CD4-positive, alpha-beta T cell treated with Interleukin-4 for 4 hours (primary cell): ENCODE results near the gene NFIX.

ENCODE experiments used
- DNase-seq: peaks from one replicate; pipeline ENCODE4 v3.0.0-alpha.2; 2020

The NFIX gene

GRCh38 chr19:13134626-13135025 lies 139.4 kb downstream of the NFIX start:
- DNase-seq, result no peak

DNA sequence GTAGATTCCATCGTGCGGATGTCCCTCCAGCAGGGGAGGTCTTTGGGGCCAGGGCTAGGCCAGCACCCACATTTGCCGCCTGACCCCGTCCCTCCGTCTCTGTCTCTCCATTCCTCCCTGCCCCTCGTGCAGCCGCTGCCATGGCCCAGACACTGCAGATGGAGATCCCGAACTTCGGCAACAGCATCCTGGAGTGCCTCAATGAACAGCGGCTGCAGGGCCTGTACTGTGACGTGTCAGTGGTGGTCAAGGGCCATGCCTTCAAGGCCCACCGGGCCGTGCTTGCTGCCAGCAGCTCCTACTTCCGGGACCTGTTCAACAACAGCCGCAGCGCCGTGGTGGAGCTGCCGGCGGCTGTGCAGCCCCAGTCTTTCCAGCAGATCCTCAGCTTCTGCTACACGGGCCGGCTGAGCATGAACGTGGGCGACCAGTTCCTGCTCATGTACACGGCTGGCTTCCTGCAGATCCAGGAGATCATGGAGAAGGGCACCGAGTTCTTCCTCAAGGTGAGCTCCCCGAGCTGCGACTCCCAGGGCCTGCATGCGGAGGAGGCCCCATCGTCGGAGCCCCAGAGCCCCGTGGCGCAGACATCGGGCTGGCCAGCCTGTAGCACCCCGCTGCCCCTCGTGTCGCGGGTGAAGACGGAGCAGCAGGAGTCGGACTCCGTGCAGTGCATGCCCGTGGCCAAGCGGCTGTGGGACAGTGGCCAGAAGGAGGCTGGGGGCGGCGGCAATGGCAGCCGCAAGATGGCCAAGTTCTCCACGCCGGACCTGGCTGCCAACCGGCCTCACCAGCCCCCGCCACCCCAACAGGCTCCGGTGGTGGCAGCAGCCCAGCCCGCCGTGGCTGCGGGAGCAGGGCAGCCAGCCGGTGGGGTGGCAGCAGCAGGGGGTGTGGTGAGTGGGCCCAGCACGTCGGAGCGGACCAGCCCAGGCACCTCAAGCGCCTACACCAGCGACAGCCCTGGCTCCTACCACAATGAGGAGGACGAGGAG lies 140.1 kb downstream of the NFIX start:
- DNase-seq, result no peak

- no peak for DNase-seq
Measured at GRCh38 chr19:13137290-13137794, 142.1 kb downstream of the NFIX start.

- DNase-seq, result no peak
Measured at GRCh38 chr19:13138171-13138915, 143.1 kb downstream of the NFIX start.

GRCh38 chr19:13138916-13139198 lies 143.6 kb downstream of the NFIX start:
- no peak for DNase-seq

- no peak for DNase-seq
Measured at GRCh38 chr19:13139633-13140311, 144.5 kb downstream of the NFIX start.

- no peak for DNase-seq
Measured at GRCh38 chr19:13146763-13147563, 151.7 kb downstream of the NFIX start.
